GM20000 (cell line): Measurements from ENCODE around the gene FKBP1A.

Experiments
- DNase-seq: peaks from one replicate; pipeline ENCODE4 v3.0.0; 2012; ENCODE audit warnings: low spot score
- CTCF ChIP-seq: IDR thresholded peaks from 2 replicates; pipeline ENCODE4 v1.5.1; 2012; ENCODE audit warnings: mild to moderate bottlenecking, control low read depth; ENCODE audit errors: extremely low read depth, missing control alignments

The FKBP1A gene

GRCh38 chr20:1334370-1334731 lies 58.5 kb downstream of the FKBP1A start:
- no peak for TF ChIP-seq CTCF
- DNase-seq, result no peak

GRCh38 chr20:1333462-1334369 lies 59.1 kb downstream of the FKBP1A start:
- TF ChIP-seq CTCF, result no peak
- DNase-seq, result no peak

- no peak for TF ChIP-seq CTCF
- DNase-seq, result no peak
These were observed 60.0 kb downstream of the FKBP1A start for GRCh38 chr20:1332749-1333300.

GRCh38 chr20:1331801-1332453 lies 60.9 kb downstream of the FKBP1A start:
- TF ChIP-seq CTCF, result no peak
- DNase-seq, result no peak

GRCh38 chr20:1331101-1331500 lies 61.8 kb downstream of the FKBP1A start:
- DNase-seq, result no peak
- no peak for TF ChIP-seq CTCF

- no peak for TF ChIP-seq CTCF
- DNase-seq, result no peak
These were observed 62.6 kb downstream of the FKBP1A start for GRCh38 chr20:1330075-1330830.
